Activated naive CD8-positive, alpha-beta T cell treated with anti-CD3 and anti-CD28 coated beads, Interleukin-2, amount 50 U/mL, for 24 hours (primary cell): ENCODE data around the gene TMEM138.

ENCODE experiments used
- ATAC-seq: fragments of 150-1000 bp; cut with Tn5 transposase; one replicate; pipeline ENCODE4 v1.10.0; 2021
- DNase-seq: peaks from one replicate; pipeline ENCODE4 v3.0.0; 2021
- H3K27ac Mint-ChIP-seq: one replicate; pipeline ENCODE4 v1.8.0; 2021; ENCODE audit warnings: mild to moderate bottlenecking, mixed read lengths
- H3K27me3 Mint-ChIP-seq: one replicate; pipeline ENCODE4 v1.8.0; 2021; ENCODE audit warnings: mixed read lengths
- H3K36me3 Mint-ChIP-seq: one replicate; pipeline ENCODE4 v1.8.0; 2021; ENCODE audit warnings: low read depth, mixed read lengths
- H3K4me1 Mint-ChIP-seq: one replicate; pipeline ENCODE4 v1.8.0; 2021; ENCODE audit warnings: mixed read lengths
- H3K4me3 Mint-ChIP-seq: one replicate; pipeline ENCODE4 v1.8.0; 2021; ENCODE audit warnings: mild to moderate bottlenecking, moderate library complexity, mixed read lengths
- H3K9me3 Mint-ChIP-seq: one replicate; pipeline ENCODE4 v1.8.0; 2021; ENCODE audit warnings: mixed read lengths

The TMEM138 gene

GRCh38 chr11:61401573-61401972 lies 39.4 kb downstream of the TMEM138 start:
- Mint-ChIP-seq H3K4me3 (no peak overlapping the region), H3K27ac (no peak overlapping the region), H3K4me1 (no peaks in the 10 kb centered on the region), H3K27me3 (no peaks in the 10 kb centered on the region), H3K9me3 (no peaks in the 10 kb centered on the region), H3K36me3 (peaks cover 21% of the 10 kb centered on the region)
- ATAC-seq, result no peak
- DNase-seq, result no peak

GRCh38 chr11:61403658-61404057 lies 41.5 kb downstream of the TMEM138 start:
- no peak for DNase-seq
- H3K4me3 Mint-ChIP-seq, result no peak overlapping the region
- ATAC-seq, result no peak
- H3K27me3 Mint-ChIP-seq, result no peaks in the 10 kb centered on the region
- H3K4me1 Mint-ChIP-seq, result no peaks in the 10 kb centered on the region
- peaks cover 37% of the 10 kb centered on the region for H3K36me3 Mint-ChIP-seq
- no peak overlapping the region for H3K27ac Mint-ChIP-seq
- H3K9me3 Mint-ChIP-seq, result no peaks in the 10 kb centered on the region

- H3K36me3 Mint-ChIP-seq, result peaks cover 39% of the 10 kb centered on the region
- no peak for ATAC-seq
- H3K9me3 Mint-ChIP-seq, result no peaks in the 10 kb centered on the region
- H3K27ac Mint-ChIP-seq, result no peak overlapping the region
- no peak for DNase-seq
- no peaks in the 10 kb centered on the region for H3K27me3 Mint-ChIP-seq
- H3K4me1 Mint-ChIP-seq, result no peaks in the 10 kb centered on the region
- H3K4me3 Mint-ChIP-seq, result no peak overlapping the region
Measured at GRCh38 chr11:61404103-61404502, 41.9 kb downstream of the TMEM138 start.

- Mint-ChIP-seq H3K27me3 (no peaks in the 10 kb centered on the region), H3K4me3 (no peak overlapping the region), H3K4me1 (no peaks in the 10 kb centered on the region), H3K27ac (no peak overlapping the region), H3K36me3 (peaks cover 42% of the 10 kb centered on the region), H3K9me3 (no peaks in the 10 kb centered on the region)
- no peak for ATAC-seq
- no peak for DNase-seq
Measured at GRCh38 chr11:61404641-61405040, 42.5 kb downstream of the TMEM138 start.

- DNase-seq (no peak), ATAC-seq (no peak)
- Mint-ChIP-seq H3K36me3 (peaks cover 52% of the 10 kb centered on the region), H3K27ac (no peak overlapping the region), H3K4me3 (no peak overlapping the region), H3K27me3 (no peaks in the 10 kb centered on the region), H3K4me1 (peaks cover 2% of the 10 kb centered on the region), H3K9me3 (no peaks in the 10 kb centered on the region)
Measured at GRCh38 chr11:61406067-61406466, 43.9 kb downstream of the TMEM138 start.

DNA sequence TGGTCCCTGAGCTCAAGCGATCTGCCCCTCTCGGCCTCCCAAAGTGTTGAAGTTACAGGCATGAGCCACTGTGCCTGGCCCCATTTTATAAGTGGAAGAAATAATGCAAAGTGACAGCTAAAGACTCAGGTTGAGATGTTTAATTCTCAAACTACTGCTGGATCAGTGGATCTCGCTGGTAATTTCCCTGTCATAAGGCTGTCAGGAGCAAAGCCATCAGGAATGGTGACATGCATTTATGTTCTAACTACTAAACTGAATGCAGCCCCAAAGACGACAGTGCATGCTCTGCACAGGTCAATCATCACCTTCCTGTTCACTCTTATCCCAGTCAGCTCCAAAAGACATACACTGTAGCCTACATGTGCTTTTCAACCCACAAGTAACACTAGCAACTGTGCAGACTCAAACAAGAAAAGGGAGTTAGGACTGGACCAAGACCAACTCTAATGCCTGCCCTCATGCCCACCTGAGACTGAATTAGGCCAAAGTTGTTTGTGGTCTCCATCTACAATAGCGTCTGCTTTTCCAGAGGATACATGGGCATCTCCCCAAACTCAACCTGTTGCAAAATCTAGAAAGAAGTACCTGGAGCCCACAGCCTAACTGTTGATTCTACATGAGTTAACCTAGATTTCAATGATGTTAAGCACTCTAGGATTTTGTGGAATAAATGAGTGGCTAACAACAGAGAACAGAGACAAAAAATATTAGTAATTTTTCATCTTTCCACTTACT lies 45.0 kb downstream of the TMEM138 start:
- ATAC-seq (no peak), DNase-seq (no peak)
- H3K27me3 Mint-ChIP-seq, result no peaks in the 10 kb centered on the region
- H3K36me3 Mint-ChIP-seq, result peaks cover 60% of the 10 kb centered on the region
- H3K4me1 Mint-ChIP-seq, result peaks cover 2% of the 10 kb centered on the region
- no peak overlapping the region for H3K4me3 Mint-ChIP-seq
- H3K9me3 Mint-ChIP-seq, result no peaks in the 10 kb centered on the region
- H3K27ac Mint-ChIP-seq, result peak overlapping the region; percentile 21

GRCh38 chr11:61411589-61411988 lies 49.4 kb downstream of the TMEM138 start:
- peaks cover 72% of the 10 kb centered on the region for H3K36me3 Mint-ChIP-seq
- no peaks in the 10 kb centered on the region for H3K9me3 Mint-ChIP-seq
- ATAC-seq, result no peak
- no peak overlapping the region for H3K4me3 Mint-ChIP-seq
- H3K27me3 Mint-ChIP-seq, result no peaks in the 10 kb centered on the region
- no peak overlapping the region for H3K27ac Mint-ChIP-seq
- peaks cover 7% of the 10 kb centered on the region for H3K4me1 Mint-ChIP-seq
- DNase-seq, result no peak

GRCh38 chr11:61413496-61413895 lies 51.3 kb downstream of the TMEM138 start:
- Mint-ChIP-seq H3K27me3 (no peaks in the 10 kb centered on the region), H3K27ac (no peak overlapping the region), H3K4me3 (no peak overlapping the region), H3K9me3 (no peaks in the 10 kb centered on the region), H3K4me1 (peaks cover 15% of the 10 kb centered on the region), H3K36me3 (peaks cover 74% of the 10 kb centered on the region)
- ATAC-seq (no peak), DNase-seq (no peak)

DNA sequence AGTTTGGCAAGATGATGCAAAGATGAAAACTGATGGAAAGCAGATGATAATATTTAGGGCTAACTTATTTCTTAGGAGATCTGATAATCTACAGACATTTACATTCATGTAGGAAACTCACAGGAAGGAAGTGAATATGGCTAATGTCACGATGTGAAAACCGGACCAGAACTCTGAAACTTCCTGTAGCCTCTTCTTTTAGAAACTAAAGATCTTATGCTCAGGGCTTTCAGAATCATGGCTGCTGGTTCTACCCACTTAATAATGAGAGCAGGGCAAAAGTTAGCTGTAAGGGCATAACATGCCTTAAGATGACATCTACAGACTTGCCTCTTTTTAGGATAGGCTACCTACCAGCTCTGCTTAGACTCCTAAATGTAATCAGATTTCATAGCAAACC lies 52.4 kb downstream of the TMEM138 start:
- no peak overlapping the region for H3K4me3 Mint-ChIP-seq
- peaks cover 76% of the 10 kb centered on the region for H3K36me3 Mint-ChIP-seq
- H3K9me3 Mint-ChIP-seq, result no peaks in the 10 kb centered on the region
- H3K4me1 Mint-ChIP-seq, result peaks cover 25% of the 10 kb centered on the region
- H3K27ac Mint-ChIP-seq, result peak overlapping the region; percentile 9
- H3K27me3 Mint-ChIP-seq, result no peaks in the 10 kb centered on the region
- ATAC-seq, result no peak
- DNase-seq, result no peak

GRCh38 chr11:61415381-61415780 lies 53.2 kb downstream of the TMEM138 start:
- Mint-ChIP-seq H3K4me1 (peaks cover 31% of the 10 kb centered on the region), H3K4me3 (no peak overlapping the region), H3K9me3 (no peaks in the 10 kb centered on the region), H3K27me3 (no peaks in the 10 kb centered on the region), H3K27ac (no peak overlapping the region), H3K36me3 (peaks cover 80% of the 10 kb centered on the region)
- DNase-seq (no peak), ATAC-seq (no peak)

- Mint-ChIP-seq H3K4me3 (no peak overlapping the region), H3K27ac (peak overlapping the region; percentile 7), H3K4me1 (peaks cover 34% of the 10 kb centered on the region), H3K36me3 (peaks cover 77% of the 10 kb centered on the region), H3K9me3 (no peaks in the 10 kb centered on the region), H3K27me3 (no peaks in the 10 kb centered on the region)
- ATAC-seq, result no peak
- DNase-seq, result no peak
Measured at GRCh38 chr11:61416941-61417340, 54.8 kb downstream of the TMEM138 start.

- ATAC-seq (no peak), DNase-seq (no peak)
- H3K4me1 Mint-ChIP-seq, result peaks cover 35% of the 10 kb centered on the region
- H3K4me3 Mint-ChIP-seq, result no peak overlapping the region
- H3K27ac Mint-ChIP-seq, result peak overlapping the region; percentile 25
- H3K9me3 Mint-ChIP-seq, result no peaks in the 10 kb centered on the region
- no peaks in the 10 kb centered on the region for H3K27me3 Mint-ChIP-seq
- H3K36me3 Mint-ChIP-seq, result peaks cover 83% of the 10 kb centered on the region
Measured at GRCh38 chr11:61417670-61418069, 55.5 kb downstream of the TMEM138 start.

DNA sequence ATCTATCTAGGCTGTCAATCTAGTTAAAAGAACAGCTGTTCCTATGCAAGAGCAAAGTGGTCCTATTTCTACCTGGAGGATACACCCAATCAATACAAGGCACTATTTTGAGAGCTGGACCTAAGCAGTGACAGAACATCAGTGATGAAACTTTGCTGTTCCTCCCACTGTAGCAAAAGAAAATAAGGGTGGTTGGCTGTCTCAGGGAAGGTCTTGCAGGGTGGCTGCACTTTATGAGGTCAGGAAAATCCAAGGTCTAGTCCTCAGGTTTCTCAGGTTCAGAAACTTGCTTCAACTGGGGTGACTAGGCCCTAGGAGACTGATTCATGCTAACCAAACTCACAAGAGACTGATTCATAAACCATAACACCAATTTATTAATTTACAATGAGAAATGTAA lies 56.0 kb downstream of the TMEM138 start:
- H3K4me3 Mint-ChIP-seq, result no peak overlapping the region
- no peaks in the 10 kb centered on the region for H3K9me3 Mint-ChIP-seq
- peak; percentile 49 for ATAC-seq
- peak overlapping the region; percentile 53 for H3K27ac Mint-ChIP-seq
- DNase-seq, result no peak
- no peaks in the 10 kb centered on the region for H3K27me3 Mint-ChIP-seq
- peaks cover 81% of the 10 kb centered on the region for H3K36me3 Mint-ChIP-seq
- H3K4me1 Mint-ChIP-seq, result peaks cover 37% of the 10 kb centered on the region
